PC-3 (cell line): ENCODE data around the gene ESYT1. TPM values are rescaled to one million over a fixed set of nuclear protein-coding genes. Genes with fewer than 3 reads are reported as not detected.
"Not testable (repeated sequence)": the region's sequence is repeated elsewhere in the genome, so short reads cannot be mapped to it uniquely, and the experiment has no call there.

ENCODE experiments used
- ATAC-seq: fragments of 200-7000 bp; cut with Tn5 transposase; 2 replicates; pipeline ENCODE4 v1.9.1; 2020; ENCODE audit warnings: mild to moderate bottlenecking, moderate library complexity
- BruUV-seq: library from RNA; stranded (reverse); fragments of 400-500 nt; replicated peaks from 2 replicates; lab custom pipeline; 2021; lab: Mats Ljungman, UMichigan
- CTCF ChIA-PET: fragments of 300-600 bp; sonication (Branson Sonifier 250); formaldehyde crosslinking; loops from one replicate; lab custom pipeline; 2022; ENCODE audit warnings: antibody characterized with exemption; lab: Charles Lee
- POLR2A ChIA-PET: fragments of 300-600 bp; sonication (Branson Sonifier 250); formaldehyde crosslinking; loops from one replicate; lab custom pipeline; 2022; ENCODE audit warnings: antibody characterized with exemption; ENCODE audit not compliant: unreplicated experiment; lab: Charles Lee
- DNase-seq: peaks from one replicate; pipeline ENCODE4 v3.0.0-alpha.2; 2015
- H2AFZ ChIP-seq: fragments of 300-600 bp; sonication (generic); 2 replicates; pipeline ENCODE4 v1.6.0; 2016; ENCODE audit warnings: antibody characterized with exemption, low read length
- H3F3A ChIP-seq: fragments of 300-600 bp; sonication (generic); one replicate; pipeline ENCODE4 v1.6.0; 2017; ENCODE audit warnings: antibody characterized with exemption, low read length, control low read depth, mild to moderate bottlenecking; ENCODE audit not compliant: unreplicated experiment
- H3K27ac ChIP-seq: fragments of 300-600 bp; sonication (generic); 2 replicates; pipeline ENCODE4 v1.5.1; 2016; ENCODE audit warnings: mild to moderate bottlenecking, low read length
- H3K27me3 ChIP-seq: fragments of 300-600 bp; sonication (generic); 2 replicates; pipeline ENCODE4 v1.6.1; 2016; ENCODE audit warnings: low read length, mixed read lengths
- H3K36me3 ChIP-seq: fragments of 300-600 bp; sonication (generic); 2 replicates; pipeline ENCODE4 v1.6.1; 2016; ENCODE audit warnings: low read depth, mixed run types, low read length, mixed read lengths
- H3K4me1 ChIP-seq: fragments of 300-600 bp; sonication (generic); 2 replicates; pipeline ENCODE4 v1.5.1; 2016; ENCODE audit warnings: low read length; ENCODE audit not compliant: insufficient read depth
- H3K4me2 ChIP-seq: fragments of 300-600 bp; sonication (generic); 2 replicates; pipeline ENCODE4 v1.6.0; 2016; ENCODE audit warnings: low read length
- H3K4me3 ChIP-seq: fragments of 300-600 bp; sonication (generic); 2 replicates; pipeline ENCODE4 v1.5.1; 2016; ENCODE audit warnings: mild to moderate bottlenecking, low read length, mixed read lengths
- H3K79me2 ChIP-seq: fragments of 300-600 bp; sonication (generic); 2 replicates; pipeline ENCODE4 v1.6.1; 2017; ENCODE audit warnings: low read length, mixed read lengths
- H3K9ac ChIP-seq: fragments of 300-600 bp; sonication (generic); 2 replicates; pipeline ENCODE4 v1.6.0; 2016; ENCODE audit warnings: mild to moderate bottlenecking, low read length
- H3K9me2 ChIP-seq: fragments of 300-600 bp; sonication (generic); replicated peaks from 2 replicates; pipeline ENCODE4 v1.6.1; 2016; ENCODE audit warnings: mixed run types, low read length, mixed read lengths
- H3K9me3 ChIP-seq: fragments of 300-600 bp; sonication (generic); 2 replicates; pipeline ENCODE4 v1.6.1; 2016; ENCODE audit warnings: low read length, mixed read lengths
- H4K20me1 ChIP-seq: fragments of 300-600 bp; sonication (generic); 2 replicates; pipeline ENCODE4 v1.6.1; 2016; ENCODE audit warnings: low read length, mixed read lengths
- CTCF ChIP-seq: fragments of 300-600 bp; sonication (generic); conservative IDR thresholded peaks from 2 replicates; pipeline ENCODE4 v1.5.1; 2017; ENCODE audit warnings: antibody characterized with exemption, low read depth, mild to moderate bottlenecking, low read length
- EZH2 ChIP-seq: fragments of 300-600 bp; sonication (generic); IDR thresholded peaks from one replicate; pipeline ENCODE4 v1.6.1; 2017; ENCODE audit warnings: antibody characterized with exemption, mild to moderate bottlenecking, low read length; ENCODE audit not compliant: unreplicated experiment
- EZH2phosphoT487 ChIP-seq: fragments of 300-600 bp; sonication (generic); IDR thresholded peaks from 2 replicates; pipeline ENCODE4 v1.6.1; 2018; ENCODE audit warnings: mild to moderate bottlenecking, antibody characterized with exemption, low read length, borderline replicate concordance
- intact Hi-C: fragments of 100-400 bp; cut with micrococcal nuclease; formaldehyde crosslinking; loops from 2 replicates; pipeline ENCODE4 v1.9.0; 2023
- total RNA-seq: library from RNA; depleted of rRNA; stranded (reverse); fragments of >200 nt; gene quantifications from 2 replicates; pipeline ENCODE4 v1.2.3, GENCODE V29; 2014

ESYT1 gene
- total RNA-seq, 1 experiment from 2014 or later: 120 TPM

- peak overlapping the region; percentile 99; the same call in 1 of the 2 replicates for H3K4me2 ChIP-seq
- peaks cover 7% of the 10 kb centered on the region for H4K20me1 ChIP-seq
- peaks cover 3% of the 10 kb centered on the region for H3F3A ChIP-seq
- H3K27ac ChIP-seq: no peak overlapping the region
- H2AFZ ChIP-seq: no peak overlapping the region
- H3K79me2 ChIP-seq: peaks cover 24% of the 10 kb centered on the region
- H3K36me3 ChIP-seq: peaks cover 2% of the 10 kb centered on the region; the same call in 1 of the 2 replicates
- CTCF ChIA-PET: no interaction called here
- no peak for TF ChIP-seq EZH2phosphoT487
- TF ChIP-seq EZH2: no peak
- no peak for TF ChIP-seq CTCF
- H3K27me3 ChIP-seq: no peaks in the 10 kb centered on the region
- intact Hi-C loops: no loop called here
- no peaks in the 10 kb centered on the region for H3K9me3 ChIP-seq
- no peak for ATAC-seq
- no peaks in the 10 kb centered on the region for H3K9me2 ChIP-seq
- no TSS peak for BruUV-seq
- POLR2A ChIA-PET: no interaction called here
- no peak for DNase-seq
- H3K4me1 ChIP-seq: peaks cover 26% of the 10 kb centered on the region
- H3K4me3 ChIP-seq: no peak overlapping the region
- H3K9ac ChIP-seq: no peak overlapping the region
These were observed 26.2 kb downstream of the ESYT1 start for GRCh38 chr12:56154246-56154771.

- BruUV-seq: no TSS peak
- Histone ChIP-seq H3K9me2 (no peaks in the 10 kb centered on the region), H3K36me3 (peaks cover 8% of the 10 kb centered on the region), H3K4me3 (no peak overlapping the region), H4K20me1 (peaks cover 12% of the 10 kb centered on the region), H3K27ac (no peak overlapping the region), H3F3A (peaks cover 3% of the 10 kb centered on the region), H3K4me2 (no peak overlapping the region), H3K9me3 (no peaks in the 10 kb centered on the region), H3K4me1 (peaks cover 31% of the 10 kb centered on the region), H2AFZ (no peak overlapping the region), H3K9ac (no peak overlapping the region), H3K79me2 (peaks cover 29% of the 10 kb centered on the region), H3K27me3 (no peaks in the 10 kb centered on the region)
- ChIA-PET CTCF (no interaction called here), POLR2A (no interaction called here)
- no peak for DNase-seq
- TF ChIP-seq CTCF (no peak), EZH2 (no peak), EZH2phosphoT487 (no peak)
- ATAC-seq: no peak
- intact Hi-C loops: loop anchor here (5.0 kb wide), 1 partner anchor 38 kb away; the partner anchor contains the start of genes RPL41 and ZC3H10
These were observed 26.8 kb downstream of the ESYT1 start for GRCh38 chr12:56154818-56155217.

GRCh38 chr12:56155256-56155845 lies 27.3 kb downstream of the ESYT1 start:
- no peak overlapping the region for H3K4me2 ChIP-seq
- H3F3A ChIP-seq: peaks cover 3% of the 10 kb centered on the region
- CTCF ChIA-PET: no interaction called here
- POLR2A ChIA-PET: no interaction called here
- peaks cover 13% of the 10 kb centered on the region for H3K36me3 ChIP-seq
- DNase-seq (no peak), ATAC-seq (no peak)
- no peaks in the 10 kb centered on the region for H3K27me3 ChIP-seq
- H3K79me2 ChIP-seq: peaks cover 34% of the 10 kb centered on the region
- TF ChIP-seq EZH2phosphoT487 (no peak), CTCF (no peak), EZH2 (no peak)
- no peaks in the 10 kb centered on the region for H3K9me2 ChIP-seq
- no peak overlapping the region for H3K27ac ChIP-seq
- H3K9me3 ChIP-seq: no peaks in the 10 kb centered on the region
- peaks cover 18% of the 10 kb centered on the region for H4K20me1 ChIP-seq
- no TSS peak for BruUV-seq
- peaks cover 37% of the 10 kb centered on the region for H3K4me1 ChIP-seq
- H3K4me3 ChIP-seq: no peak overlapping the region
- no peak overlapping the region for H2AFZ ChIP-seq
- no peak overlapping the region for H3K9ac ChIP-seq
- intact Hi-C loops: loop anchor here (5.0 kb wide), 1 partner anchor 38 kb away; the partner anchor contains the start of genes RPL41 and ZC3H10

- CTCF ChIA-PET: interaction anchor here (0.7 kb wide), 1 partner anchor 28 kb away, joined by 3 read pairs; the partner anchor contains the start of gene ESYT1
These were observed 28.6 kb downstream of the ESYT1 start for GRCh38 chr12:56156464-56157200.

More at GRCh38 chr12:56156464-56157200, 28.6 kb downstream of the ESYT1 start:
- peaks cover 47% of the 10 kb centered on the region for H3K79me2 ChIP-seq
- H3F3A ChIP-seq, H3K9me2 ChIP-seq, H3K27me3 ChIP-seq, H3K9me3 ChIP-seq, BruUV-seq, DNase-seq, ATAC-seq, POLR2A ChIA-PET: not testable (repeated sequence)
- intact Hi-C loops: loop anchor here (5.0 kb wide), 1 partner anchor 39 kb away; the partner anchor contains the start of genes RPL41 and ZC3H10
- peaks cover 36% of the 10 kb centered on the region for H3K4me1 ChIP-seq
- peaks cover 30% of the 10 kb centered on the region for H4K20me1 ChIP-seq
- H3K4me3 ChIP-seq: peak overlapping the region; percentile 69; the same call in 1 of the 2 replicates
- peak overlapping the region; percentile 87 for H3K4me2 ChIP-seq
- peak overlapping the region; percentile 80; the same call in 1 of the 2 replicates for H2AFZ ChIP-seq
- H3K27ac ChIP-seq: peak overlapping the region; percentile 73
- peaks cover 26% of the 10 kb centered on the region for H3K36me3 ChIP-seq
- peak overlapping the region; percentile 65 for H3K9ac ChIP-seq
